Nephron progenitor cell (in vitro differentiated cells): ENCODE data around the gene RSPO1.

Source experiments
- DNase-seq: peaks from one replicate; pipeline ENCODE4 v3.0.0; 2021
- H3K27ac Mint-ChIP-seq: 2 replicates; pipeline ENCODE4 v1.8.0; 2021; ENCODE audit warnings: mild to moderate bottlenecking, moderate library complexity, mixed read lengths
- H3K27me3 Mint-ChIP-seq: 2 replicates; pipeline ENCODE4 v1.8.0; 2021; ENCODE audit warnings: mild to moderate bottlenecking, low read depth, mixed read lengths; ENCODE audit not compliant: poor library complexity
- H3K36me3 Mint-ChIP-seq: 2 replicates; pipeline ENCODE4 v1.8.0; 2021; ENCODE audit warnings: low read depth, mixed read lengths
- H3K4me1 Mint-ChIP-seq: 2 replicates; pipeline ENCODE4 v1.8.0; 2021; ENCODE audit warnings: mixed read lengths
- H3K4me3 Mint-ChIP-seq: 2 replicates; pipeline ENCODE4 v1.8.0; 2021; ENCODE audit warnings: mild to moderate bottlenecking, moderate library complexity, mixed read lengths
- H3K9me3 Mint-ChIP-seq: 2 replicates; pipeline ENCODE4 v1.8.0; 2021; ENCODE audit warnings: mild to moderate bottlenecking, moderate library complexity, mixed read lengths
- TF ChIP-seq, protein P1 (sequence below): fragments of 200-600 bp; sonication (generic); IDR thresholded peaks from 2 replicates; pipeline ENCODE4 v1.5.0; 2021; ENCODE audit warnings: antibody characterized with exemption

Gene RSPO1

DNA sequence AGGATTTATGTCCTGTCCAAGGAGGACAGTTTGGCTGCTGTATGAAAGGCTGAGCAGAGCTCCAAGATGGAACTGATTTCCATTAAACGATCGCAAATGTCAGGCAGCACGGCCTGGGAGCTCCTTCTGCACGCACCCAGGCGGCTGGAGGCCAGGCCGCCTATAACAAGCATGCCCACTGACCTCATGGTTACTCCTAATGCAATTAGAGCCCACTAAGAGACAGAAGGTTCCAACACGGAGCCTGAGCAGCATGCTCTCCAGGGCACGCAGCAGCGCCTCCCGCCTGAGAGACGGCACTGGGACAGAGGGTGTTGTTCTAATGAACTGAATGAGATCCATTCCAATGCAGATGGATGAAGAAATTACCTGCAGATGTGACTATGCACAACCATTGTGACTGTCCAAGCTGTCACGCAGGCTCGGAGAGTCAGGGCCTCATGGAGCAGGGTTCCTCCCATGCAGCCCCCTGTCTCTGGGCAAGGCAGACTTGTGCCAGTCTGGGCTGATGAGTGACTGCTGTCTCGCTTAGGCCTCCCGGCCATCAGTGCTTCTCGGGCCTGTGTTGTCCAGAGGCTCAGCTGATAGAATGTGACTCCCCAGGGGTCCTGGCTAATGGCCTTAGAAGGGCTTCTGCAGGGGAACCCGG lies 32.5 kb upstream of the RSPO1 start:
- TF ChIP-seq, protein P1, sequence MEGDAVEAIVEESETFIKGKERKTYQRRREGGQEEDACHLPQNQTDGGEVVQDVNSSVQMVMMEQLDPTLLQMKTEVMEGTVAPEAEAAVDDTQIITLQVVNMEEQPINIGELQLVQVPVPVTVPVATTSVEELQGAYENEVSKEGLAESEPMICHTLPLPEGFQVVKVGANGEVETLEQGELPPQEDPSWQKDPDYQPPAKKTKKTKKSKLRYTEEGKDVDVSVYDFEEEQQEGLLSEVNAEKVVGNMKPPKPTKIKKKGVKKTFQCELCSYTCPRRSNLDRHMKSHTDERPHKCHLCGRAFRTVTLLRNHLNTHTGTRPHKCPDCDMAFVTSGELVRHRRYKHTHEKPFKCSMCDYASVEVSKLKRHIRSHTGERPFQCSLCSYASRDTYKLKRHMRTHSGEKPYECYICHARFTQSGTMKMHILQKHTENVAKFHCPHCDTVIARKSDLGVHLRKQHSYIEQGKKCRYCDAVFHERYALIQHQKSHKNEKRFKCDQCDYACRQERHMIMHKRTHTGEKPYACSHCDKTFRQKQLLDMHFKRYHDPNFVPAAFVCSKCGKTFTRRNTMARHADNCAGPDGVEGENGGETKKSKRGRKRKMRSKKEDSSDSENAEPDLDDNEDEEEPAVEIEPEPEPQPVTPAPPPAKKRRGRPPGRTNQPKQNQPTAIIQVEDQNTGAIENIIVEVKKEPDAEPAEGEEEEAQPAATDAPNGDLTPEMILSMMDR: no peak
- Mint-ChIP-seq H3K4me3 (no peak overlapping the region), H3K4me1 (peaks cover 5% of the 10 kb centered on the region), H3K27ac (no peak overlapping the region), H3K36me3 (no peaks in the 10 kb centered on the region), H3K9me3 (no peaks in the 10 kb centered on the region), H3K27me3 (peaks cover 28% of the 10 kb centered on the region)
- DNase-seq: no peak

GRCh38 chr1:37666241-37666867 lies 31.7 kb upstream of the RSPO1 start:
- Mint-ChIP-seq H3K4me3 (no peak overlapping the region), H3K4me1 (peaks cover 5% of the 10 kb centered on the region), H3K9me3 (no peaks in the 10 kb centered on the region), H3K27me3 (peaks cover 34% of the 10 kb centered on the region), H3K36me3 (no peaks in the 10 kb centered on the region), H3K27ac (no peak overlapping the region)
- no peak for DNase-seq
- TF ChIP-seq, protein P1: no peak

GRCh38 chr1:37663426-37664000 lies 28.8 kb upstream of the RSPO1 start:
- Mint-ChIP-seq H3K27me3 (peaks cover 58% of the 10 kb centered on the region), H3K4me1 (peaks cover 18% of the 10 kb centered on the region), H3K4me3 (no peak overlapping the region), H3K27ac (no peak overlapping the region), H3K9me3 (no peaks in the 10 kb centered on the region), H3K36me3 (no peaks in the 10 kb centered on the region)
- TF ChIP-seq, protein P1: no peak
- DNase-seq: no peak

- no peaks in the 10 kb centered on the region for H3K36me3 Mint-ChIP-seq
- no peak overlapping the region for H3K4me3 Mint-ChIP-seq
- peaks cover 60% of the 10 kb centered on the region for H3K27me3 Mint-ChIP-seq
- no peak for DNase-seq
- TF ChIP-seq, protein P1: no peak
- H3K9me3 Mint-ChIP-seq: no peaks in the 10 kb centered on the region
- H3K27ac Mint-ChIP-seq: peak overlapping the region; percentile 88
- peaks cover 18% of the 10 kb centered on the region for H3K4me1 Mint-ChIP-seq
These were observed 27.5 kb upstream of the RSPO1 start for GRCh38 chr1:37662031-37662755.

DNA sequence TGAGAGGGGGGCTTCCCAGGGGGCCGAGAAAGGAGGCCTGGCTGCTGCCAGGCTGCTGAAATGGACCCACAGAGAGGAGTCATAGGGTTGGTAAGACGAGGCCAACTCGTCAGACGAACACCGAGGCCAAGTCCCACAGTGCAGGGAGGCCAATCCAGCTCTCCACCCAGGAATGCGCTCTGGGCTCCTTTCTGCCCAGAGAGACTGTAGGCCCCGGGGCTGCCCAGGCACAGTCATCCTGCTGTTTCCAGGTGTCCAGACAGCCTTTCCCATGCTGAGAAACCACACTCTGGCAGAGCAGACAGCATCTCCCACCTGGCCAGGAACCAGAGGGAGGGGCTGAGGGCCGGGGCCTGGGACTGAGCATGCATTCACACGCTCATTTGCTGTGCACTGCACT lies 26.7 kb upstream of the RSPO1 start:
- Mint-ChIP-seq H3K27ac (no peak overlapping the region), H3K9me3 (no peaks in the 10 kb centered on the region), H3K4me1 (peaks cover 23% of the 10 kb centered on the region), H3K27me3 (peaks cover 59% of the 10 kb centered on the region), H3K4me3 (no peak overlapping the region), H3K36me3 (no peaks in the 10 kb centered on the region)
- TF ChIP-seq, protein P1: no peak
- no peak for DNase-seq
